ENCODE measurements around the gene RELN. TPM values are rescaled to one million over a fixed set of nuclear protein-coding genes. Genes with fewer than 3 reads are reported as not detected.

RELN gene
- total RNA-seq, 1 donor from 2014 or later, result 17.5 TPM

DNA sequence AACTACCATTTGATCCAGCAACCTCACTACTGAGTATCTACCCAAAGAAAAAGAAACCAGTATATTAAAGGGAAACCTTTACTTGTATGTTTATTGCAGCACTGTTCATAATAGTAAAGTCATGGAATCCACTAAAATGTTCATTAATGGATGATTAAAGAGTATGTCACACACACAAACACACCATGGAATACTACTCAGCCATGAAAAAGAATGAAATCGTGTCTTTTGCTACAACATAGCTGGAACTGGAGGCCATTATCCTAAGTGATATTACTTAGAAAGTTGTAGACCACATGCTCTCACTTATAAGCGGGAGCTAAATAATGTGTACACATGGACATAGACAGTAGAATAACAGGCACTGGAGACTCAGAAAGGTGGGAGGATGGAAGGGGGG lies 340.4 kb downstream of the RELN start:
- TF ChIP-seq, protein P1, sequence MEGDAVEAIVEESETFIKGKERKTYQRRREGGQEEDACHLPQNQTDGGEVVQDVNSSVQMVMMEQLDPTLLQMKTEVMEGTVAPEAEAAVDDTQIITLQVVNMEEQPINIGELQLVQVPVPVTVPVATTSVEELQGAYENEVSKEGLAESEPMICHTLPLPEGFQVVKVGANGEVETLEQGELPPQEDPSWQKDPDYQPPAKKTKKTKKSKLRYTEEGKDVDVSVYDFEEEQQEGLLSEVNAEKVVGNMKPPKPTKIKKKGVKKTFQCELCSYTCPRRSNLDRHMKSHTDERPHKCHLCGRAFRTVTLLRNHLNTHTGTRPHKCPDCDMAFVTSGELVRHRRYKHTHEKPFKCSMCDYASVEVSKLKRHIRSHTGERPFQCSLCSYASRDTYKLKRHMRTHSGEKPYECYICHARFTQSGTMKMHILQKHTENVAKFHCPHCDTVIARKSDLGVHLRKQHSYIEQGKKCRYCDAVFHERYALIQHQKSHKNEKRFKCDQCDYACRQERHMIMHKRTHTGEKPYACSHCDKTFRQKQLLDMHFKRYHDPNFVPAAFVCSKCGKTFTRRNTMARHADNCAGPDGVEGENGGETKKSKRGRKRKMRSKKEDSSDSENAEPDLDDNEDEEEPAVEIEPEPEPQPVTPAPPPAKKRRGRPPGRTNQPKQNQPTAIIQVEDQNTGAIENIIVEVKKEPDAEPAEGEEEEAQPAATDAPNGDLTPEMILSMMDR (conservative IDR thresholded peaks at IDR 0.05), result no peak
- H3K27ac Mint-ChIP-seq, result no peak overlapping the region
- peaks cover 12% of the 10 kb centered on the region for H3K9me3 Mint-ChIP-seq
- peaks cover 4% of the 10 kb centered on the region for H3K36me3 Mint-ChIP-seq
- DNase-seq (ENCODE audit: extremely low spot score, unreplicated experiment), result no peak
- H3K27me3 Mint-ChIP-seq, result no peaks in the 10 kb centered on the region
- peaks cover 12% of the 10 kb centered on the region for H3K4me1 Mint-ChIP-seq (ENCODE audit: unreplicated experiment)
- H3K4me3 Mint-ChIP-seq, result no peak overlapping the region

DNA sequence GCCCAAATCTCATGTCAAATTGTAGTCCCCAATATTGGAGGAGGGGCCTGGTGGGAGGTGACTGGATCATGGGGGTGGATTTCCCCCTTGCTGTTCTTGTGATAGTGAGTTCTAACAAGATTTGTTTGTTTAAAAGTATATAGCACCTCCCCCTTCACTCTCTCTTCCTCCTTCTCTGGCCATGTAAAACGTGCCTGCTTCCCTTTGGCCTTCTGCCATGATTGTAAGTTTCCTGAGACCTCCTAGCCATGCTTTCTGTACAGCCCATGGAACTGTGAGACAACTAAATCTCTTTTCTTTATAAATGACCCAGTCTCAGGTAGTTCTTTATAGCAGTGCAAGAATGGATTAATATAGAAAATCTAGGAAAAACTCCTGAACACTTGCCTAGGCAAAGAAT lies 341.3 kb downstream of the RELN start:
- H3K27me3 Mint-ChIP-seq, result no peaks in the 10 kb centered on the region
- H3K4me1 Mint-ChIP-seq (ENCODE audit: unreplicated experiment), result peaks cover 12% of the 10 kb centered on the region
- peaks cover 4% of the 10 kb centered on the region for H3K36me3 Mint-ChIP-seq
- TF ChIP-seq, protein P1 (conservative IDR thresholded peaks at IDR 0.05), result no peak
- H3K27ac Mint-ChIP-seq, result no peak overlapping the region
- H3K9me3 Mint-ChIP-seq, result peaks cover 12% of the 10 kb centered on the region
- no peak overlapping the region for H3K4me3 Mint-ChIP-seq
- no peak for DNase-seq (ENCODE audit: extremely low spot score, unreplicated experiment)

GRCh38 chr7:103644319-103644718 lies 345.1 kb downstream of the RELN start:
- TF ChIP-seq, protein P1 (conservative IDR thresholded peaks at IDR 0.05), result no peak

GRCh38 chr7:103640031-103640779 lies 349.3 kb downstream of the RELN start:
- no peak for DNase-seq (ENCODE audit: extremely low spot score, unreplicated experiment)
- no peaks in the 10 kb centered on the region for H3K4me1 Mint-ChIP-seq (ENCODE audit: unreplicated experiment)
- no peaks in the 10 kb centered on the region for H3K9me3 Mint-ChIP-seq
- H3K36me3 Mint-ChIP-seq, result no peaks in the 10 kb centered on the region
- TF ChIP-seq, protein P1 (conservative IDR thresholded peaks at IDR 0.05), result no peak
- H3K4me3 Mint-ChIP-seq, result no peak overlapping the region
- H3K27ac Mint-ChIP-seq, result no peak overlapping the region
- H3K27me3 Mint-ChIP-seq, result no peaks in the 10 kb centered on the region

More at GRCh38 chr7:103644319-103644718, 345.1 kb downstream of the RELN start:
- Mint-ChIP-seq H3K9me3 (peaks cover 12% of the 10 kb centered on the region), H3K36me3 (peaks cover 4% of the 10 kb centered on the region), H3K4me3 (no peak overlapping the region), H3K27ac (no peak overlapping the region), H3K4me1 (ENCODE audit: unreplicated experiment) (no peaks in the 10 kb centered on the region), H3K27me3 (no peaks in the 10 kb centered on the region)
- no peak for DNase-seq (ENCODE audit: extremely low spot score, unreplicated experiment)

GRCh38 chr7:103637726-103638125 lies 351.7 kb downstream of the RELN start:
- TF ChIP-seq, protein P1 (conservative IDR thresholded peaks at IDR 0.05), result no peak
- Mint-ChIP-seq H3K9me3 (no peaks in the 10 kb centered on the region), H3K27me3 (no peaks in the 10 kb centered on the region), H3K36me3 (no peaks in the 10 kb centered on the region), H3K4me1 (ENCODE audit: unreplicated experiment) (no peaks in the 10 kb centered on the region), H3K27ac (no peak overlapping the region), H3K4me3 (no peak overlapping the region)
- DNase-seq (ENCODE audit: extremely low spot score, unreplicated experiment), result no peak

Measured in type B pancreatic cell (in vitro differentiated cells).